UCSD-AML1 (cell line): ENCODE data around the gene LRRTM4.
"Not testable (repeated sequence)": the region's sequence is repeated elsewhere in the genome, so short reads cannot be mapped to it uniquely, and the experiment has no call there.

Source experiments
- DNase-seq: peaks from one replicate; lab custom pipeline; 2025; ENCODE audit not compliant: unreplicated experiment; lab: John Stamatoyannopoulos, UW

The LRRTM4 gene

DNA sequence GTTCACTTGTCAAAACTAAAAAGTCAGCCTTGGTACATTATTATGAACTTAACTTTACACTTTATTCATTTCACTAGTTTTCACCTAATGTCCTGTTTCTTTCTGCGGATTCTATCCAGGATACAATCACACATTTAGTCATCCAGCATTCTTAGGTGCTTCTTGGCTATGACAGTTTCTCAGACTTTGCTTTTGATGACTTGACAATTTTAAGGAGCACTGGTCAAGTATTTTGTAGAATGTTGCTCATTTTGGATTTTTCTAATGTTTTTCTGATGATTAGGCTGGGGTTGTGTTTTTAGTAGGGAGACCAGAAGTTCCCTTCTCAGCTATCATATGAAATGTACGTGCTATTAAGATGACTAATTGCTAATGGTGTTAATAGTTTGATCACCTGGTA, 601.2 kb downstream of the LRRTM4 start:
- no peak for DNase-seq

DNA sequence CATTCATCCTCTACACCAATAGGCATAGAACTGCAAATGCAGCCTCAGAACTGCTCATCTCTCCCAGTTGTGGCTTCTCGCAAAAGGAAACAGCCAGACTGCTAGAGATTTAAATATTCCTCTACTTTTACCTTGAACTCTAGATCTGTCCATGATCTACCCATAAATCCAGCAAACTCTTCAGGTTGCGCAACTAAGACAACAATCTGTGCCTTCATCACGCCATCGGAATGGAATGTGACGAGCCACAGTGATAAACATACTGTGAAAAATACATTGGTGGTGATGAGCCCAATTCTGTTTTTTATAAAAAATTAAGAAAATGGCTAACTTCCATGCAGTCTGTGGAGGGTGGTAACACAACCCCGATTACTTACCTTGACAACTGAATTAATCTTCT, 626.7 kb downstream of the LRRTM4 start:
- no peak for DNase-seq

GRCh38 chr2:76870581-76870980, 651.6 kb downstream of the LRRTM4 start:
- no peak for DNase-seq

DNA sequence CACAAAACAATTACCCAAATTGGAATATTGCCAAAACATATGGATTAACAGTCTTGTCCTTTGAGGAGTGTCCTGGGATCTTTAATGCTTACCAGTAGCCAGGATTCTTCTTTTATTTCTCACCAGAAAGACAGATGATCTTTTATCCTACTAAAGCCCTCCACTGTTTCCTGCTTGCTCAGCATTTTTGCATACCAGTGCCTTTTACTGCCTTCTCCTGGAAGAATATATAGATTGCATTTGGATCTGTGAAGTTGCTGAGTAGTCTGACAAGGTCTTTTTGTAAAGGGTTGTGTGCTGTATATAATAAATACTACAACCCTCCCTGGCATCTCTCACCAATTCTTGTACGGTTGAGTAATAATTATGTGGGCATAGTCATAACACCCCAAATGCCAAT, 652.2 kb downstream of the LRRTM4 start:
- no peak for DNase-seq

- no peak for DNase-seq
Observed at GRCh38 chr2:76867854-76868253, 654.3 kb downstream of the LRRTM4 start.

DNA sequence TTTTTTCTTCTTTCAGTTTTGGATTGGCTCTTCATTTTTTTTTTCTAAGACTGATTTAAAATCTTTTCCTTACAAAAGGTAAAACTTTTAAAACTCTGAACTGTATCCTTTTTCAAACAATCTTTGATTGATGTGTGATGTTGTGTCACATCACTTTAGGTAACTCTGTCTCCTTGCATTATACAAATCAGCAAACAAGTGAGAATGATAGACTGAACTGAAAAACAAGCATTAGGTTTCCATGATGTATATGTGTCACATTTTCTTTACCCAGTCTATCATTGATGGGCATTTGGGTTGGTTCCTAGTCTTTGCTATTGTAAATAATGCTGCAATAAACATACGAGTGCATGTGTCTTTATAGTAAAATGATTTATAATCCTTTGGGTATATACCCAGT, 655.7 kb downstream of the LRRTM4 start:
- DNase-seq: no peak

GRCh38 chr2:76862901-76863300, 659.3 kb downstream of the LRRTM4 start:
- DNase-seq: no peak

GRCh38 chr2:76861708-76862107, 660.5 kb downstream of the LRRTM4 start:
- DNase-seq: no peak

DNA sequence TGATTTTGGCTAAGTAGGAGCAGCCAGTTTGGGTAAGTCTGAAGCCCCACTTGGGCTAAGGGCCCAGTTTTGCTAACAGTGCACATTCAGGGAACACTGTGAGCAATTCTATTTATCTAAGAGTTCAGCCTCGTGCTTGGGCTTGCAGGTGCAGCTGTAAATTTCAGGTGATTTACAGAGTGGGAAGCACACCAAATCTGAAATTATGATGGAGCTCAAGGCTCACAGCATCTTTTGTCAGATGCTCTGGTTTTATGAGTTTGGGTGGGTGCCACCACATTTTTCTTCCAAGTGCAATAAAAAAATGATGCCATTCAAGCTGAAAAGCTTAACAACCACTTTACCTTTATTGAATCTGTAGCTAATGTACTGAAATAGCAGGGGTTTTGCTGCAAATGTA, 671.2 kb downstream of the LRRTM4 start:
- no peak for DNase-seq

GRCh38 chr2:76849086-76849485, 673.1 kb downstream of the LRRTM4 start:
- DNase-seq: no peak

GRCh38 chr2:76839826-76840225, 682.4 kb downstream of the LRRTM4 start:
- DNase-seq: no peak

DNA sequence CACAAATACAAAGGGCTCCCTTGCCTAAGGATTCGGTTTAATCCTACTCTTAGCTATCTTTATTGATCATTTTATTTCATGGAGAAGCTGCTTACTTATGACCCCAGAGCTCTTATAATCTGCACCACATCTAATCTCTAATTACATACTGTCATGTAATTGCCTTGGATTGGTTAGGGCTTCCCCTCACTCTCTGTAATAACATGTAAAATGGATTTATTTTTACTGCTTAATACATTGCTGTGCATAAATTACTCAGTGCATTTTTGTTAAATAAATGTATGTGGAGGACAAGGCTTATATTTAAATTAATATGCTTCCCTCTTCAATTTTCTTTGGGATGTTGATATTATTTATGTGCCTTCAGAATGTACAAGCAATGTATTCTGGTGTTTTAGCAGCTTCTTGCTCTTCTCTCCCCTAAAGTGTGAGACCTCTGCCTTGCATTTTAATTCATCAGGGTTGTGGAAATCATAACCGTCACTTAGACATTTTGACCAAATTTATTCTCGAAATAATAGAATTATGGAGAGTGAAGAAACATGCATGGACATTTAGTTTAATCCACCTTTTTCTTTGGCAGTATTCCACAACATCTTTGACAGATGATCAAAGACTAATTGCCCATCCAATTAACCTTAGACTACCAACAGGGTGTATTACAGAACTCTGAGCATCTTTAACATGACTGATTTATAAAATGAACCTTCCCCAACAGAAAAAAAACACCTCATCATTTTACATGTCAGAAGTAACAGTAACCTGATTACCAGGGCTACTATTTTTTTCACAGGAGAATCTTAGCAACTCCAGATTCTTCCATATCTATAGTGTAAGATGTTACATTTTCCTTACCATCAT, 692.6 kb downstream of the LRRTM4 start:
- no peak for DNase-seq

DNA sequence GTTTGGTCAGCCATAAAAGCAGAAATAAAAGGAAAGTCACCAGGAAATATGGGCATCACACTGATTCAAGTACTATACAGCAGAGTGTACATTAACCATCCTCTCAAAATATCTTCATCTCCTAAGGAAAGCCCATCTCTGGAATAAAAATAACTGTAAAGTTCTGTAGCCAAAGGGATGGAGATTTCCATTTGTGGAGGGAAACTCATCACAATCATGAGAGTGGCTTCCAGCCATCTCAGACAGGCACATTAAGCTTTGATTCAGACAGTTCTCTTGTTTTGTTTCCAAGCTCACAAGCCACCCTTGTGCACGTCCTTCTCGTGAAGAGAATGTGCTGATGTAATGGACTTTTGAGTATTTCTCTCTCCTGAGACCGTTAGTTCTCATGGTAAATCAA, 695.5 kb downstream of the LRRTM4 start:
- DNase-seq: no peak

DNA sequence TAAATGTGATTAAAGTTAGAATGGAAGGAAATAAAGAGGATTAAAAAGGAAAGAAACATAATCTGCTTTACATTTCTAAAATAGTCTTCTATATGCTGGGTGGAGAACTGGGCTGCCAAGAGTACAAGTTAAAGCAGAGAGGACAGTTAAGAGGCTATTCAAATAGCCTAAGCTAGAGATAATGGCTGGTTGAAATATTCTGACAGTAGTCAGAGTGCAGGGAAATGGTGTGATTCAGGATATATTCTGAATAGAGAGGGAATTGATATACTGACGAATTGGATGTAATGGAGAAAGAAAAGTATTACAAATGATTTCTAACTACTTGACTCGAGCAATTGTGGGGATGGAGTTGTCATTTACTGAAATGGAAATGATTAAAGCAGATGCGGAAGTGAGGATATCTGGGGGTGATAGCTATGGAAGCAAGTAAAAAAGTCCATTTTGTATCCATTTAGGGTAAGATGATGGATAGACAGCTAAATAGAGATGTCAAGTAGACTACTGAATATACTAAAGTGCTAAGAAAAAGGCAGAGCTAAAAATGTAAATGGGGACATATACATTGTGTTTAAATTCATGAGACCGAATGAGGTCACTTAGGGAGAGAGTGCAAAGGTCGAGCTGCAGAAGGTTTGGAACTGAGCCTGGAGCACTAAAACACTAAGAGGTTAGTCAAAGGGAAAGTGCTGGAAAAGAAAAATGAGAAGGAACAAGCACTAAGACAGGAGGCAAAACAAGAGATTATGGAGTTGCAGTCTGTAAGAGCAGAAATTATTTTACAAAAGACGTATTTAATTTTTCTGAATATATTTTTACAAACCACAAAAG, 696.8 kb downstream of the LRRTM4 start:
- no peak for DNase-seq

DNA sequence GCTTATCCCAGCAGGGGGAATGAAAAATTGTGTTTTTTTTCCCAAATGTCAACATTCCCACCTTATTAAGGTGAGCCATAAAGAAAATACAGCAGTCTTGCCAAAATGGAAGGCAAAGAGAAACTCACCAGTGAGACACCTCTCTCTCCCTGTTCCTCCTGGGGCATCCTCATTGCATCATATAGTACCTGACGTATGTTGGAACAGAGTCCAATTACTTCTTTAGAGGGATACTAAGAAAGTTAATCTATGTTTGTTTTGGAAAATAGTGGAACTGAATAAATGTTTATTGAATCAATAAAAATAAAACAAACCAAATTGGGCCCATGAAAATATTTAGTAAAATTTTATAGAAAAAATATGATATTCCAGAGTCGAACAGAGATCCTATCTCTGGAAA, 700.4 kb downstream of the LRRTM4 start:
- DNase-seq: no peak

DNA sequence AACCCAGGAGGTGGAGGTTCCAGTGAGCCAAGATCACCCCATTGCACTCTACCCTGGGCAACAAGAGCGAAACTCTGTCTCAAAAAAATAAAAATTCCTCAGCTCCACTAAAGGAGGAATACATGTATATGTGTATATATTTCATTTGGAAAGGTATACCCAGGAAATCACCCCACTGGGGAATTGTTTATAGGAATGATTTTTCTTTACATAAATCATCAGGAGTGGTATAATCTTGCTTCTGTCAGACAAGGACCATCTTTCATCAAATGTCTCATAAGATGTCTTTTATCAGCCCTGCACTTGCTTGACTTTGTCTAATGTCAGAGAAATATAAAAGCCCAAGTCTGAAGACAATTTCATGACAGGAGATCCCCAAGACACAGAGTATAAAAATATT, 709.1 kb downstream of the LRRTM4 start:
- DNase-seq: no peak

GRCh38 chr2:76812156-76812555, 710.0 kb downstream of the LRRTM4 start:
- DNase-seq: no peak

DNA sequence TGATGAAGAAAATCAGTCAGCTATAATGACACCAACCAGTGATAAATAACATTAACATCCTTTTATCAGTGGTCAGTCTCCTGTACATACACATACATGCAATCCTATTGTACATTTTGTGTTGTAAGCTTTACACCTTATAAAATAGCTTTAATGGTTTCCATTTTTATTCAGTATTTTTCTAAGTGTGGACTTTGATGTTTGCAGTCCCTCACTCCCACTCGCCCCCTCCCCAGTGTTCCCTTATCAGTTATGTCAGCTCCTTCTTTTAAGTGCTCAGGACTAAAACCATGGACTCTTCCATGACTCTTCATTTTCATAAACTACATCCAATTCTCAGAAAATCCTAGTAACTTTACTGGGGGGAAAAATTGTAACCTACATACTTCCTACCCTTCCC, 713.0 kb downstream of the LRRTM4 start:
- no peak for DNase-seq

- DNase-seq: no peak
Observed at GRCh38 chr2:76808732-76809131, 713.4 kb downstream of the LRRTM4 start.

DNA sequence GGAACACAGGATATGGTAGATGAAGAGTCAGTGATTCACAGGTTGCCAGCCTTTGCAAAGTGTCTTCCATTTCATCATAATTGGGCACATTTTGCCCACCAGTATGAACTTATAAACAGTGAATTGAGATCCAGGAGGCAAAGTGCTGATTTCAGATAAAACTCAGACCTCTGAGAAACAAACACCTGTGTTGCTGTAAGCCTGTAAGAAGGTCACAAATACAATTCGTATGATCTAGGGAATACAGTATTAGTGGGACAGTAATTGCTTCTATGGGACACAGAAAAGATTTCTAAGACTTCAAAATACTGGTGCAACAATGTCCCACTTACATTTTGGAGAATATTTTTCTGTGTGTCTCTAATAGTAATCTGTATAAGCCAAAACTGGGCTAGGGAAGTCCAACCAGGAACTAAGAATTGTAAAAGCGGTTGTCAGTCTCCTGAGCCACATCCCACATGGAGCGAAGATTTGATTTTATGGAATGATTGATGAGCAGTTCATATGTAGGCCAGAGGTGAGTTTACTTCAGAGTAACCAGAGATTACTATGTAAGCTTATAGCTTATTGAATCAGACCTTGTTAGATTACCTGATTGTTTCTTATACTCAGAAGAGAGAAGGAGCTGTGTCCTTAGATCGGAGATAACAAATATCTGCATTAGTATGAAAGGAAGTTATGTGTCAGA, 728.4 kb downstream of the LRRTM4 start:
- DNase-seq: no peak

DNA sequence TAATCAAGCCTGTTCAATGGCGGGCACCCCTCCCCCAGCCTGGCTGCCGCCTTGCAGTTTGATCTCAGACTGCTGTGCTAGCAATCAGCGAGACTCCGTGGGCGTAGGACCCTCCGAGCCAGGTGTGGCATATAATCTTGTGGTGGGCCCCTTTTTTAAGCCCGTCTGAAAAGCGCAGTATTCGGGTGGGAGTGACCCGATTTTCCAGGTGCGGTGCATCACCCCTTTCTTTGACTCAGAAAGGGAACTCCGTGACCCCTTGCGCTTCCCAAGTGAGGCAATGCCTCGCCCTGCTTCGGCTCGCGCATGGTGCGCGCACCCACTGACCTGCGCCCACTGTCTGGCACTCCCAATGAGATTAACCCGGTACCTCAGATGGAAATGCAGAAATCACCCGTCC, 740.9 kb downstream of the LRRTM4 start:
- DNase-seq: not testable (repeated sequence)

DNA sequence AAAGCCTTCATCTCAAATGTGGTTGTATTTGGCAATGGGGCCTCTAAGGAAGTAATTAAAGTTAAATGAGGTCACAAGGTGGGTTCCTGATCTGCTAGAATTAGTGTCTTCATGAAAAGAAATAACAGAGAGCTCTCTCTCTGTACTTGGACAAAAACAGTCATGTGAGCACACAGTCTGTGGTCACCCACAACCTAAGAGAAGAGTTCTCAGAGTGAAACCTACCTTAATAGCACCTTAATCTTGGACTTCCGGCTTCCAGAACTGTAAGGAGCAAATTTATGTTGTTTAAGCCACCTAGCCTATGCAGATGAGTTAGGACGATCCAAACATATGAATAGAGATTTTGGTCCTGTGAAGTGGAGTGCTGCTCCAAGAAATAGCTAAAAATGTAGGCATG, 758.9 kb downstream of the LRRTM4 start:
- DNase-seq: no peak
